ENCODE measurements around the gene SPINK6. TPM values are rescaled to one million over a fixed set of nuclear protein-coding genes. Genes with fewer than 3 reads are reported as not detected.

SPINK6 gene
- total and polyA plus RNA-seq, 9 of the 15 experiments (the other 6 are each of a cell fraction or from before 2014, with no cell fraction given), result not detected

- TF ChIP-seq JUND (IDR thresholded peaks at IDR 0.05; ENCODE audit: borderline replicate concordance, low read depth, low read length) (no peak), JUND (tag; IDR thresholded peaks at IDR 0.05; ENCODE audit: borderline replicate concordance, low read depth, low read length) (no peak), MAX (CRISPR knock-in tag; IDR thresholded peaks at IDR 0.05) (no peak), ATF4 (CRISPR knock-in tag; IDR thresholded peaks at IDR 0.05) (no peak), SP1 (CRISPR knock-in tag; IDR thresholded peaks at IDR 0.05) (no peak), NEUROD1 (IDR thresholded peaks at IDR 0.05; ENCODE audit: borderline replicate concordance, low read depth, low read length, partially characterized antibody) (no peak), MTA3 (IDR thresholded peaks at IDR 0.05; ENCODE audit: borderline replicate concordance) (no peak), DIDO1 (tag; IDR thresholded peaks at IDR 0.05; ENCODE audit: low read depth) (no peak), ARID3A (IDR thresholded peaks at IDR 0.05; ENCODE audit: borderline replicate concordance, low read depth, low read length) (no peak), ARID2 (IDR thresholded peaks at IDR 0.05) (no peak), RBM14 (IDR thresholded peaks at IDR 0.05; ENCODE audit: borderline replicate concordance, insufficient read depth, low read depth, low read length) (no peak)
- H3K79me2 ChIP-seq (ENCODE audit: control insufficient read depth, insufficient read depth, low read length), result no peaks in the 10 kb centered on the region
These were observed 30.5 kb upstream of the SPINK6 start for GRCh38 chr5:148172377-148172776.

More at GRCh38 chr5:148172377-148172776, 30.5 kb upstream of the SPINK6 start:
- Histone ChIP-seq H2AFZ (ENCODE audit: low read depth, low read length) (no peak overlapping the region), H3K4me2 (ENCODE audit: insufficient read depth, low read length) (no peak overlapping the region), H3K9me1 (ENCODE audit: control insufficient read depth, insufficient read depth, low read length) (no peaks in the 10 kb centered on the region), H3K27ac (ENCODE audit: extremely low read depth, low read depth, low read length) (no peak overlapping the region), H3K27me3 (ENCODE audit: control insufficient read depth in 2 of 2, insufficient read depth in 2 of 2, low read length in 2 of 2) (no peaks in the 10 kb centered on the region), H3K9me3 (replicated peaks; ENCODE audit: control insufficient read depth, insufficient read depth, low read depth, low read length) (no peaks in the 10 kb centered on the region), H3K36me3 (ENCODE audit: control insufficient read depth, insufficient read depth, low read length) (no peaks in the 10 kb centered on the region), H3K9ac (ENCODE audit: insufficient read depth in 1 of 2, low read depth in 2 of 2, low read length in 2 of 2) (no peak overlapping the region), H3K4me1 (replicated peaks in 1 of 2; ENCODE audit: control insufficient read depth in 2 of 2, insufficient read depth in 2 of 2, low read length in 2 of 2) (no peaks in the 10 kb centered on the region), H4K20me1 (replicated peaks; ENCODE audit: control insufficient read depth, insufficient read depth, low read length) (no peaks in the 10 kb centered on the region), H3K4me3 (no peak overlapping the region)
- BruUV-seq (replicated peaks), result no TSS peak
- 0% methylated on average over 2 of the region's 2 CpGs for WGBS (ENCODE audit: insufficient coverage, low coverage, missing lambda C conversion rate)
- in situ Hi-C loops (cut with MboI) (no loop called here), intact Hi-C loops (cut with micrococcal nuclease) (loop anchor here (10.0 kb wide), 1 partner anchor 942 kb away; no protein-coding TSS in a partner anchor)
- DNase-seq (ENCODE audit: extremely low read depth in 1 of 4, low spot score in 3 of 4) (no peak), ATAC-seq (no peak), FAIRE-seq (no peak)
- POLR2A ChIA-PET, result no interaction called here
- CTCF ChIA-PET (ENCODE audit: low intra/inter-chr PET ratio), result no interaction called here

Measured in K562 (cell line).